A673 (cell line): Measurements from ENCODE around the gene USP53. TPM values are rescaled to one million over a fixed set of nuclear protein-coding genes. Genes with fewer than 3 reads are reported as not detected.
"Not testable (repeated sequence)": the region's sequence is repeated elsewhere in the genome, so short reads cannot be mapped to it uniquely, and the experiment has no call there.

Experiments used
- BruUV-seq: library from RNA; stranded (reverse); fragments of 400-500 nt; replicated peaks from 2 replicates; lab custom pipeline; 2021; lab: Mats Ljungman, UMichigan
- CTCF ChIA-PET: fragments of 300-600 bp; sonication (Branson Sonifier 250); formaldehyde crosslinking; loops from one replicate; lab custom pipeline; 2022; ENCODE audit warnings: antibody characterized with exemption; lab: Charles Lee
- POLR2A ChIA-PET: fragments of 300-600 bp; sonication (Branson Sonifier 250); formaldehyde crosslinking; loops from one replicate; lab custom pipeline; 2022; ENCODE audit warnings: antibody characterized with exemption; ENCODE audit not compliant: low non-redundant PET; lab: Charles Lee
- DNase-seq: peaks from one replicate; pipeline ENCODE4 v3.0.0-alpha.2; 2015; ENCODE audit warnings: low spot score
- H3K27ac ChIP-seq: fragments of 200-600 bp; sonication (generic); 2 replicates; pipeline ENCODE4 v1.5.1; 2016; ENCODE audit warnings: mixed run types, low read depth, mild to moderate bottlenecking, mixed read lengths, antibody characterized with exemption, low read length; ENCODE audit not compliant: poor library complexity, severe bottlenecking
- H3K27me3 ChIP-seq: fragments of 200-600 bp; sonication (generic); replicated peaks from 2 replicates; pipeline ENCODE4 v1.6.1; 2017; ENCODE audit warnings: mixed run types, low read depth, mild to moderate bottlenecking, mixed read lengths, antibody characterized with exemption, low read length; ENCODE audit not compliant: insufficient read depth, poor library complexity
- H3K36me3 ChIP-seq: fragments of 200-600 bp; sonication (generic); 2 replicates; pipeline ENCODE4 v1.6.1; 2016; ENCODE audit warnings: mixed run types, mild to moderate bottlenecking, mixed read lengths, antibody characterized with exemption, low read length; ENCODE audit not compliant: insufficient read depth, poor library complexity, severe bottlenecking
- H3K4me1 ChIP-seq: fragments of 200-600 bp; sonication (generic); 2 replicates; pipeline ENCODE4 v1.6.1; 2017; ENCODE audit warnings: mixed run types, mild to moderate bottlenecking, mixed read lengths, antibody characterized with exemption, low read length; ENCODE audit not compliant: insufficient read depth, poor library complexity, severe bottlenecking
- H3K4me3 ChIP-seq: fragments of 200-600 bp; sonication (generic); 2 replicates; pipeline ENCODE4 v1.5.1; 2016; ENCODE audit warnings: low read depth, mixed run types, mild to moderate bottlenecking, mixed read lengths, low read length; ENCODE audit not compliant: poor library complexity, severe bottlenecking
- H3K9me3 ChIP-seq: fragments of 200-600 bp; sonication (generic); 2 replicates; pipeline ENCODE4 v1.6.1; 2016; ENCODE audit warnings: mixed run types, low read depth, mild to moderate bottlenecking, mixed read lengths, antibody characterized with exemption, low read length; ENCODE audit not compliant: poor library complexity, severe bottlenecking
- CTCF ChIP-seq: fragments of 300-800, 200-600 bp; sonication (generic); conservative IDR thresholded peaks from 2 replicates; pipeline ENCODE4 v1.5.1; 2017; ENCODE audit warnings: low read depth, mild to moderate bottlenecking, antibody characterized with exemption, low read length, moderate library complexity, mixed read lengths
- EZH2 ChIP-seq: fragments of 200-600 bp; sonication (generic); IDR thresholded peaks from 2 replicates; pipeline ENCODE4 v1.6.1; 2017; ENCODE audit warnings: borderline replicate concordance, low read depth, mild to moderate bottlenecking, mixed read lengths, antibody characterized with exemption, low read length; ENCODE audit not compliant: poor library complexity, severe bottlenecking
- intact Hi-C: fragments of 100-400 bp; cut with micrococcal nuclease; formaldehyde crosslinking; loops from one replicate; pipeline ENCODE4 v1.10.0; 2022; ENCODE audit not compliant: unreplicated experiment
- total RNA-seq: library from RNA; stranded (reverse); gene quantifications from 2 replicates; pipeline ENCODE4 v1.2.3, GENCODE V29; 2021

Gene USP53
- total RNA-seq, 1 experiment from 2014 or later: 12.2 TPM

- no peaks in the 10 kb centered on the region for H3K4me1 ChIP-seq
- H3K9me3 ChIP-seq: no peaks in the 10 kb centered on the region
- intact Hi-C loops: no loop called here
- H3K27ac ChIP-seq: no peak overlapping the region
- peaks cover 5% of the 10 kb centered on the region for H3K36me3 ChIP-seq
- DNase-seq: no peak
- H3K27me3 ChIP-seq: no peaks in the 10 kb centered on the region
- ChIA-PET CTCF (no interaction called here), POLR2A (no interaction called here)
- H3K4me3 ChIP-seq: no peak overlapping the region
- no TSS peak for BruUV-seq
- TF ChIP-seq EZH2: no peak
- no peak for TF ChIP-seq CTCF
These were observed 56.0 kb downstream of the USP53 start for GRCh38 chr4:119268466-119268865.

- intact Hi-C loops: no loop called here
- no peaks in the 10 kb centered on the region for H3K4me1 ChIP-seq
- no peak overlapping the region for H3K4me3 ChIP-seq
- DNase-seq: no peak
- ChIA-PET CTCF (no interaction called here), POLR2A (no interaction called here)
- H3K36me3 ChIP-seq: peaks cover 5% of the 10 kb centered on the region
- no peak for TF ChIP-seq EZH2
- TF ChIP-seq CTCF: no peak
- no peaks in the 10 kb centered on the region for H3K9me3 ChIP-seq
- no peaks in the 10 kb centered on the region for H3K27me3 ChIP-seq
- BruUV-seq: no TSS peak
- no peak overlapping the region for H3K27ac ChIP-seq
These were observed 59.0 kb downstream of the USP53 start for GRCh38 chr4:119271361-119272085.

GRCh38 chr4:119279541-119279940 lies 67.0 kb downstream of the USP53 start:
- BruUV-seq, H3K27me3 ChIP-seq, POLR2A ChIA-PET, intact Hi-C loops, H3K4me1 ChIP-seq, H3K4me3 ChIP-seq, H3K36me3 ChIP-seq, CTCF ChIA-PET, H3K27ac ChIP-seq, H3K9me3 ChIP-seq, DNase-seq: not testable (repeated sequence)

- H3K4me1 ChIP-seq, BruUV-seq, H3K27me3 ChIP-seq, DNase-seq, H3K9me3 ChIP-seq, H3K36me3 ChIP-seq, H3K27ac ChIP-seq, CTCF ChIA-PET, POLR2A ChIA-PET, H3K4me3 ChIP-seq: not testable (repeated sequence)
- intact Hi-C loops: loop anchor here (10.0 kb wide), 2 partner anchors 505 to 535 kb away; no protein-coding TSS in a partner anchor
These were observed 67.4 kb downstream of the USP53 start for GRCh38 chr4:119279945-119280344.
